GM19438 (cell line): Measurements from ENCODE around the gene GRIN3B.

Source experiments
- ATAC-seq: cut with Tn5 transposase; IDR thresholded peaks from one replicate; pipeline ENCODE4 v1.9.1; 2021; ENCODE audit warnings: low read depth; ENCODE audit not compliant: unreplicated experiment

The GRIN3B gene

DNA sequence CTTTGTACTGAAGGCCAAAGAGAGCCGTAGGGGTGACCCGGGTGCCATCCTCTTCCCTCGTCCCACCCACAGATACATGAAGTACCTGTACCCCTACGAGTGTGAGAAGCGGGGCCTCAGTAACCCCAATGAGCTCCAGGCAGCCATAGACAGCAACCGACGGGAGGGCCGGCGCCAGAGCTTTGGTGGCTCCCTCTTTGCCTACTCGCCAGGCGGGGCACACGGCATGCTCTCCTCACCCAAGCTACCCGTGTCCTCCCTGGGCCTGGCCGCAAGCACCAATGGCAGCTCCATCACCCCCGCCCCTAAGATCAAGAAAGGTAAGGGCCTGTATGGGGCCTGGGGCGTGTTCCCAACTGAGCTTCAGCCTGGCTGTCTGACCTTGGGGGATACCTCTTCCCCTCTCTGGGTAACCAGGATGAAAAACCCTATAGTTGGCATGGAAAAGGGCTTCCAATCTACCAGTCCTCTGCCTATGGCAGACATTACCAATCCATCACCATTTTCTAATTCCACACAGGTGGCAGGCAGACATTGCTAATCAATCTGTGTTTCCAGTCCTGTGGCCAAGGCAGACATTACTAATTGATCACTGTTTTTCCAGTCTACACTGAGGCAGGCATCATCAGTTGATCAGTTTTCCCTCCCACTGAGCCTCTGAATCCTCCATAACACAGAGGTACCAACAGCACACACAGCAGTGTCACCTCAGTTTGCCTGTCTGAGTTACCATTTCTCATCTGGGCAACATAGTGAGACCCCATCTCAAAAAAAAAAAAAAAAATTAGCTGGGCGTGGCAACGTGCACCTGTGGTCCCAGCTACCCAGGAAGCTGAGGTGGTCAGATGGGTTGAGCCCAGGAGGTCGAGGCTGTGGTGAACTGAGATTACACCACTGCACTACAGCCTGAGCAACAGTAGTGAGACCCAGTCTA lies 35.2 kb upstream of the GRIN3B start:
- ATAC-seq = no peak

DNA sequence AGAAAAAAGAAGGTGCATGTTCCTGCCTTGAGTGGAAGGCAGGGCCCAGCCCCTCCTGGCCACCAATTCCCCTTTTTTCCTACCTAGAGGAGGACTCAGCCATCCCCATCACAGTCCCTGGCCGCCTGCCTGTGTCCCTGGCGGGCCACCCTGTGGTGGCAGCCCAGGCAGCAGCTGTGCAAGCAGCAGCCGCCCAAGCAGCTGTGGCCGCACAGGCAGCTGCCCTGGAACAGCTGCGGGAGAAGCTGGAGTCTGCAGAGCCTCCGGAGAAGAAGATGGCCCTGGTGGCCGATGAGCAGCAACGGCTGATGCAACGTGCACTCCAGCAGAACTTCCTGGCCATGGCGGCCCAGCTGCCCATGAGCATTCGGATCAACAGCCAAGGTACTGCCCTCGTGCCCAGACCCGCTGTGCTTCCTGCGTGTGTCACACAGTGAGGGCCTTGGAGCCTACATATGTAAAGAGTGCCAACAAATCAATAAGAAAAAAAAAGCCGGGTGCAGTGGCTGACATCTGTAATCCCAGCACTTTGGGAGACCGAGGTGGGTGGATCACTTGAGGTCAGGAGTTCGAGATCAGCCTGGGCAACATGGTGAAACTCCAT lies 33.6 kb upstream of the GRIN3B start:
- no peak for ATAC-seq

DNA sequence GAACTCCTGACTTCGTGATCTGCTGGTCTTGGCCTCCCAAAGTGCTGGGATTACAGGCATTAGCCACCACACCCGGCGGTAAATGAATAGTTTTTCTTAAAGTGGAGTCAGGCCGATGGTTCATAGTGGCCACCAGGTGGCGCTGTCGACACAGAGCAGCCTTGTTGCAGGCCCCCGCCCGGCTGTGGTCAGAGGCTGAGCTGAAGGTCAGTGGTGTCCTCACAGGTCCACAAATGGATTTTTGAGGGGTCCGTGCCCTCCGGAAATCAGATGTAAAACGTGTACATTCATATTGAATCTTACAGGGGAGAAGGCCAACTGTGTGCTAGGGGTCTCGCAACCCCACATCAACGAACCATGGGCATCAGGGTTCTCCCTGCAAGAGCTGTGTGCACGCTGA lies 29.5 kb upstream of the GRIN3B start:
- no peak for ATAC-seq

DNA sequence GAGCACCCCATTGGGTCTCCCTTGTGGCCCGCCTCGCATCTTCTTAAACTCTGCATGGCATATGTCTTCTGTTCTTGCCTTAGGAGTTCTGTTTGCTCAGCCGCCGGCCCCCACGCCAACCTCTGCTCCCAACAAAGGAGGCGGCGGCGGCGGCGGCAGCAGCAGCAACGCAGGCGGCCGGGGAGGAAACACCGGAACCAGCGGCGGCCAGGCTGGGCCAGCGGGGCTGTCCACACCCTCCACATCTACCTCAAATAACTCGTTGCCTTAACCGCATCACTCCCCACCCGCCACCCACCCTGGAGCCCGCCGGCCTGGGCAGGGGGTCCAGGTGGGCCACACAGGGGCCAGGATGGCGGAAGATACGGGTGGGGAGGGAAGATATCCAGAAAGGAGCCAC lies 28.4 kb upstream of the GRIN3B start:
- ATAC-seq = no peak

DNA sequence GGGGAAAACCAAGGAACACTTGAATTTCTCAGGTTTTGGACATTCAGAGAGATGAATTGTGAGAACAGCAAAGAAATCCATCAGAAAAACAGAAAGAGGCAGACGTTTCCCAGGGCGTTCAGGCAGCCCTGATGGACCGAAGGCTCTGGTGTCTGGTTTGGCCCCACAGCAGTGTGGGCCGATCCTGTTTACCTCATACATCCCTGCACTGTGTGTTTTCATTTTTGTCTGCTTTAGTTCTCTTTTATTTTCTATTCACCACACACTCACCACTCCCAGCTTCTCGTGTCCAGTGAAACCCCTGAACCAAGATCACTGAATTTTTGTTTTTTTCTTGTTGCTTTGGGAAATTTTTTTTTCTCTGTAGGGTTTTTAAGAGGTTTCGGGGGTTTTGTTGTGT lies 27.9 kb upstream of the GRIN3B start:
- no peak for ATAC-seq

DNA sequence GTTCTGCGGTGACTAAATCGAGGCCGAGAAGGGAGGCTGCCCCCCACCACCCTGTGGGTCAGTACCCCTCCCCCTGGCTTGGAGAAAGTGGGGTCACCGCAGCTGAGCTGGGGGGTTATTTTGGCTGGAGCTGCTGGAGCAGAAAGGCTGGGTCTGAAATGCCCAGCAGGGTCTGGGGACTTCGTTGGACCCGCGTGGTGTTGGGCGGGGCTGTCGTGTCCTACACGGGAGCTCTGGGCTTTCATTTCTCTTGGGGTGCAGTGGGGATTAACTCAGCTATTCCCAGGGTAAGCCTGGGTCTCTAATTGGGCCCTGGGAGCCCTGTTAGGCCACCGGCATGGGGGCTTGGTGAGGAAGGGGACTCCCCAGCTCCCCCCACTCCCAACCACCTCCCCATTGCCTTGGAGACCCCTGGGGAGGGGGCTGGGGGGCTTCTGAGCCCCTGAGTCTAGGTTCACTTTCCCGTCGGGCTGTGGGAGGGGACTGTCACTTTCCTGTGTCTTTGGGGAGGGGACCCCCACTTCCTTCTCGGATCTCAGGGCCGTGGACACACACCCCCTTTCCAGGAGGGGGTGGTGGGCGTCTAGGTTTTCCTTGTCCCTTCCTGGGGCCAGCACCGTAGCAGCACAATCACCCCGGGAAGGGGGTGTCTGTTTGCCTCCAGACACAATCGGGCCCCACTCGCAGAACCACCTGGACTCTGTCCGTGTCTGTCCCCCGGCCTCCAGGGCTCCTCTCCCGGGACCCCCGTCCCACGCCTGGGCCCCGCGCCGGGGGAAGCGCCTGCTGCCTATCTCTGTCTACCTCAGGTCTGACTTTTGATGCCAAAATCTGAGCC lies 26.3 kb upstream of the GRIN3B start:
- no peak for ATAC-seq

DNA sequence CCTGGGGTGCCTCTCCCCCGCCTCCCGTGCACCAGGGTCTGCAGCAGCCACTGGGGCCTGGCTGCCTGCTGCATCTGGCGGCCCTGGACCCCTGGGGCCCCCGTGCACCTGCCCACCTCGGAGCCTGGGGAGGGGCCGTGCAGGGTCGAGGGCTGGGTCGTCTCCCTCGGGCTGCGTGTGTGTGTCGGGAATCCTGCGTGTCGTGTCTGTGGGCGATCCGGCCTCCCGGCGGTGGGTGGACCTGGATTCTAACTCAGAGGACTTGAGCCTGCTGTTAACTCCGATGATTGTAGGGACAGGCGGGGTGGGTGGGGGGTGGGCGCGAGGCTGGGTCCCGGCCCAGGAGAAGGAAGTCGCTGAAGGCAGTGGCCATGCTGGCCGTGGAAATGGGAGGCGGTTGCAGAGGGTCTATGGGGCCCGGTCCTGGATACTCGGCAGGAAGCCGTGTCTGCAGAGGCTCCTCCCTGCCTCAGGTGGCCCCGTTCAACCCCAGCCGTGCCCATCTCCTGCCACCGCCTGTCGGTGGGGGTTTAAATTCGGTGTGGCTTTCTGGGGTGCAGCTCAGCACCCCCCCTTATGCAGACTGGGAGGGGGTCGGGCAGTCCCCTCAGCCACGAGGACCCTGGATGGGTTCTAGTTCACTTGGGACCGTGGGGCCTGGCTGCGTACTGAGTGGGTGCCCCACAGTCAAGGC lies 25.5 kb upstream of the GRIN3B start:
- ATAC-seq = no peak

DNA sequence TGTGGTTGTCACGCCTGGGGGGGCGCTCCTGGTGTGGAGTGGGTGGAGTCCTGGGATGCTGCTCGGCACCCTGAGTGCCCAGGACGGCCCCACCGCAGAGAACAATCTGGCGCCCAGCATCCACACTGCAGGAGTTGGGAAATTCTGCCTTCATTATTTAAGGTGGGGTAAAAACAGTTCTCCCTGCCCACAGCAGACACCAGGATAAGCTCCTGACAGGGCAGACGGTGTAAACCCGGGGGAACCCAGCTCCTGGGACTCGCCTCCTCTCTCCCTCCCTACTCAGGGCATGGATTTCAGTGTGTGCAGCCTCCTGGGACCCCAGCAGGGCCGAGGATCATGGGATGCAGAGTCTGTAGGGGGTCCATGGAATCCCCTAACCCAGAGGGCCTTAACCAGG lies 23.7 kb upstream of the GRIN3B start:
- no peak for ATAC-seq

DNA sequence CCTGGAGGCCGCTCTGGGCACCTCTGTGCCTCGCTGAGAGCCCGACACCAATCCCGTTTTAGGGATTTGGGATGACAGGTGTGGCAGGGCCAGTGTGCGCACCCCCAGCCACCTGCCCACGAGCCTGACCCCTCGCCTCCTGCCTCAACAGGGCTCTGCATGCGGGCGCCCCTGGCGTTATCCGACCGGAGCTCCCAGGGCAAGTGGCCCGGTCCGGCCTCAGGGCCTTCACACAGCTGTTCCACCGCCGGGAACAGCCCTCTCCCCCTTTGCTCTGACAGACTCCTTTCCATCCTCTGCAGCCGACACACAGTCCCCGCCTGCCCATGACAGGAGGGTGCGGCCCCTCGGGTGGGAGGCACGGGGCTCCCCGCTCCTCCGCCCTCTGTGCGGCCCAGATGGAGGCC lies 23.2 kb upstream of the GRIN3B start:
- no peak for ATAC-seq

DNA sequence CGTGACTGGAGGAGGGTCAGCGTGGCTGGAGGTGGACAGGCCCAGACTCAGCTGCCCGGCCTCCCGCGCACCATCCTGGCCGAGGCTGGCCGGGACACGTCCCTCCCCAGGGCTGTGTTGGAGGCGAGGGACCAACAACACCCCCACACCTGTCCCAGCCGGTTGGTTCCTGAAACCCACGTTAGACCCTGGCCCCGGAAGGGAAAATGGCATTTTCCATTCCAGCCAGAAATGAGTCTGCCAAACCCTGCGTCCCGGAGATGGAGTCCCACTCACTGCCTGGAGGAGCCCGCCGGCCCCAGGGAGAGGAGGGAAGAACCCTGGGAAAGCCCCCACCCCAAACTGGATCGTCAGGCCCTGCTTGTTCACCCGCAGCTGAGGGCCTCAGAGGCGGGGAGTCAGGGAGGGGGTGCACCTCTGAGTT lies 20.9 kb upstream of the GRIN3B start:
- ATAC-seq = no peak

DNA sequence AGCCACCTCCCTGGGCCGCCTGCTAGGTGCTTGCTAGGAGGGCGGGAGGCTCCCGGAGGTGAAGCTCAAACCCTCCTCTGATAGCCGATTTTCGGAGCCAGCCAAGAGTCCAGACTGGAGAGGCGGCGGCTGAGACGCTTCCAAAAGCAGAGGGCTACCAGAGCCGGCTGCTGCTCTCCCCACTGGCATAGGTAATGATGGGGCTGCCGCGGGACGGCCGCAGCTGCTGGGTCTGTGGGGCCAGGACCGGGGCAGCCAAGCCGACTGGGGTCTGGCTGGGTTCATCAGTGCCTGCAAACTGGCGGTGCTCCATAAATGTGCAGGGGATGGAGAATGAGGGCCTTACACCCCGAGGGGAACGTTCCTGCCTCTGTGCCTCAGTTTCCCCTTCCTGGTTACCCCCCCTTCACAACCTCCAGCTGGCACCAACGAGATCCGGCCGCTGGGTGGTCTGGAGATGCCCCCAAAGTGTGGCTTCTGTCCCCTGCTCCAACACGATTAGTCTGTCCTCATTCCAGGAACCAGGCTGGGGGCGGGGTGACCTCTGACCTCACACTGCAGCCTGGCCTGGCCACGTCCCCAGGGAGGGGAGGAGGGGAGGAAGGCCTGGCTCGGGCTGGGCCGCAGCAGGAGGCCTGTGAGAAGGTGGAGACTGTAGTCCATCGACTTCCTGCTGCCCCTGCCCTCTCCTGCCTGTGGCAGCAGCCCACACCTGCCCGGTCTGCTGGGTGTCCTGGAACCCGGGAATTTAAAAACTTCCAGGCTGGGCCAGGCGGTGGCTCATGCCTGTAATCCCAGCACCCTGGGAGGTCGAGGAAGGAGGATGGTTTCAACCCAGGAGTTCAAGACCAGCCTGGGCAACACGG lies 19.9 kb upstream of the GRIN3B start:
- no peak for ATAC-seq

DNA sequence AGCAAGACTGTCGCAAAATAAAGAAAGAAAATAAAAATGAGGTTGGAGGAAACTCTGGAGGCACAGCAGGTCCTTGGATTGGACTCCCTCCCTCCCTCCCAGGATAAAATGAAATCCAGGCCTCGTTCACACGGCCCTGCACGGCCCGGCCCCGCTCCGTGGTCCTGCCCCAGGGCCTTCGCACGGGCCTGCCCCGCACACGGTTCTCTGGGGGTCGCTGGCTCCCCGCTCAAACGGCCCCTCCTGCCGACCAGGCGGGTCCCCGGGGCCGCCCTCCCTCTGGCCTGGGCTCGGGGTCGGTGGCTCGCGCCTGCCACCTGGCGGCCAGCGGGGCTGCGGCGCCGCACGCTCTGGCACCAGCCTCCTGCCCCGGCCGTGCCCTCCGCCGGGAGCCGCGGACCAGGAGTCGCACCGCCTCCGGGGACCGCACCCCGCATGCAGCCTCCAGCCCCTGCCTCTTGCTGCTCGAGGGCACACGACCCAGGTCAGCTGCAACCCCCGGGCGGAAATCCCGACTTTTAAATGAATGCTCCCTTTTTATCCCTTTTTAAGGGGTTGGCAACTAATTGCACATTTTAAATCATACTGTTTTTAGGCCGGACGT lies 17.6 kb upstream of the GRIN3B start:
- no peak for ATAC-seq

DNA sequence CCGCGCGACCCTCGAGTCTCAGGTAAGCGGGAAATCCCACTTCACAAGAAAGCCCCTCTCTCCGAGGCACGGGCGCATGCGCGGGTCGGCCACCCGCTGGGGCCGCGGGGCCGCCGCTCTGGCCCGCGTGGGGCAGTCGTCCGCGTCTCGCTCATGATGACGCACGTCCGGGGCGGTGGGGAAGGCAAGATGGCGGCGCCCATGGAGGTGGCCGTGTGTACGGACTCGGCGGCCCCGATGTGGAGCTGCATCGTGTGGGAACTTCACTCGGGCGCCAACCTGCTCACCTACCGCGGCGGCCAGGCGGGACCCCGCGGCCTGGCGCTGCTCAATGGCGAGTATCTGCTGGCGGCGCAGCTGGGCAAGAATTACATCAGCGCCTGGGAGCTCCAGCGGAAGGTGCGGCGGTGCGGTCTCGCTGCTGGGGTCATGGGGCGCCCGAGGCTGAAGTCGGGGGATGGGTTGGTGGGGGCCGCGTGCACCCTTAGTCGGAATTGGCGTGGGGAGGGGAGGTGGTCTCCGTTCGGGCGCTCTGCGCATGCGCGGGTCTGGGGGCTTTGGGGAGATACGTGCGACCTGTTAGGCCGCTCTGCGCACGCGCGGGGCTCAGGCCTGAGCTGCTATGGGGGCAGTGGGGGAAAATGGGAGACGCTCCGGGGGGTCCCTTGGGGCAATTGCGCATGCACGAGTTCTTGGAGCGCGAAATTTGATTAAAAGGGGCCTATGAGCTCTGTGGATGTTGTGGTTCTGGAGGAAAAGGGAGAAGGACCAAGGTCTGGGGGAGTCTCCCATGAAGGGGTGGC lies 15.9 kb upstream of the GRIN3B start, which contains the start of gene WDR18:
Gene WDR18 (plus strand): TSS at position 181 of the 803 bp plus-strand sequence. CDS start 9 bp downstream, at position 190.
- ATAC-seq = no peak

DNA sequence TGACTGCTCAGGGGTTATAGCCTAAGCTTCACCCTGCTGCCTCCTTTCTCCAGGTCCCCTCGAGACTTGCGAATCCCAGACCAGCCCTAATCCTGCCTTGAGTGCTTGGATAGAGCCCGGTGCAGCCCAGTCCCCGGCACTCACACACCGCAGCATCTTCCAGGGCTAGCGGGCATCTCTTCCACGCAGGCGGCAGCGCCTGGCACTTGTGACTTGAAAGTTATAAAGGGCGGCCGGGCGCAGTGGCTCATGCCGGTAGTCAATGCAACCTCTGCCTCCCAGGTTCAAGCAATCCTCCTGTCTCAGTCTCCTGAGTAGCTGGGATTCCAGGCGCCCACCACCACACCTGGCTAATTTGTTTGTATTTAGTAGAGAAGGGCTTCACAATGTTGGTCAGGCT lies 14.1 kb upstream of the GRIN3B start:
- no peak for ATAC-seq

DNA sequence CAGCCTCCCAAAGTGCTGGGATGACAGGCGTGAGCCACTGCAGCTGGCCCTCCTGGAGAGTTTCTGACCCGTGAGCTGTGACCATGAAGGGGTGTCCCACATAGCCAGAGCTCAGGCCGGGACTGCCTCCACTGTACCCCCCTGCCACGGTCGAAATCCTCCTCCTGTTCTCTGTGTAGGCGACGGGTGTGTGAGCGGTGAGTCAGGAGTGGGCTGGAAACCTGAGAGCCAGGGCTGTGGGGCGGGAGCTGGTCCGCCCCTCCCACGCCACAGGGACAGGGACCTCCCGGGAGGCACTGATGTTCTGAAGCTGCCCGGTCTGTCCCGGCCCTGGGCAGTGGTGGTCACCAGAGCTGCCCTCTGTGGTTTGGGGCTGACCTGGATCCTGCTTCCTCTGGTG lies 12.1 kb upstream of the GRIN3B start:
- ATAC-seq = no peak

DNA sequence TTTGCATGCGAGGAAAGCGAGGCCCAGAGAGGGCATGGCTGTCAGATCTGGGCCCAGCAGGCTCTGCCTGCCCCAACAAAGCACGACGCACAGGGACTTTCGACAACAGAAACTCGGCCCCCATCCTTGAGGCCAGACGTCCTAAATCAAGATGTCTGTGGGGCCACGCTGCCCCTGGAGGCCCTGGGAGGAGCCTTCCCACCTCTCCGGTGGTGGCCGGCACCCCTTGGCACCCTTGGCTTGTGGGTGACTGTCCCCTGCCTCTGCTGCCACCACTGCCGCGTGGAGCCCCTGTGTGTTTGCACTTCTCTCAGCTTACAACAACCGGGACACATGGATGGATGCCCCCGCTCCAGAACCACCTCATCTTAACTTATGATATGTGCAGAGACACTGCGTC lies 11.7 kb upstream of the GRIN3B start:
- no peak for ATAC-seq

DNA sequence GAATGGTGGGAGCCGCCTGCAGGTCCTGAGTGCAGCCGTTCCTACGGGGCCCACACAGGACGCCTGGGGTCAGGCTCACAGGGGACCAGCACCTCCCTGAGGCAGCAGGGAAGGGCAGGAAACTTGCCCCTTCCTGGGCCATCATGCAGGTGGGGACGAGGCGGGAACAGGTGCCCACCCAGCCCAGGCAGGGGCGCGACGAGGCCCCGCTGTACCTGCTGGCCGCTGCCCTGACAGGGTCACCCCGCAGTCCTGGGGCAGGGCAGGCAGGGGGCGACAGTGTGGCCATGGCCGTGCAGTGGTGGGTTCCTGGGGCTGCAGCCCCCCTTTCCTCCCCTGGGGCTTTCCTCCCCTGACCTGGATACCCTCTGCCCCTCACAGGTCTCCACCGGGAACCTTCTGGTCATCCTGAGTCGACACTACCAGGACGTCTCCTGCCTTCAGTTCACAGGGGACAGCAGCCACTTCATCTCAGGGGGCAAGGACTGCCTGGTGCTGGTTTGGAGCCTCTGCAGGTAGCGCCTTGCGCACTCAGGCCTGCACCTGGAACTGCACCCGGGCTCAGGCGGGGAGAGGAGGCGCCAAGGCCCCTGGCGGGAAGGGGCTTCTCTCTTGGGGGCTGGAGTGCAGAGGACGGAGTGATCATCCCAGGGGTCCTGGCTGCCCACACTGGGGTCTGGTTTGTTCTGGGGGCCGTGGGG lies 10.7 kb upstream of the GRIN3B start:
- ATAC-seq = no peak

DNA sequence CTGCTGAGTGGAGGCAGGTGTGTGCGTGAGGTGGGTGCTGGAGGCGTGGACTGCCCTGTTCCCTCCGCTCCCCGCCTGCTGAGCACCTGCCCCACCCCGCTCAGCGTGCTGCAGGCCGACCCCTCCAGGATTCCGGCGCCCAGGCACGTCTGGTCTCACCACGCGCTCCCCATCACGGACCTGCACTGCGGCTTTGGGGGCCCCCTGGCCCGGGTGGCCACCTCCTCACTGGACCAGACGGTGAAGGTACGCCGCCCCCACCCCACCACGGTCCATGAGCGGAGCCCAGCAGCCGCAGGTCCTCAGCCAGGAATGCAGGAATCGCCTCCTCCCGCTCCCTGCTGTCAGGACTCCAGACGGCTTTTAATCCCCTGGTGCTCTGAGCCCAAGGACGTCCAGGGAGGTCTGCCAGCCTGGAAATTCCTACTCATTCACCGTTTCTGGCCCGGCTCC lies 10.1 kb upstream of the GRIN3B start:
- no peak for ATAC-seq
